GM21529 (cell line): Measurements from ENCODE around the gene RNF220.

Experiments
- ATAC-seq: cut with Tn5 transposase; IDR thresholded peaks from one replicate; pipeline ENCODE4 v1.9.1; 2021; ENCODE audit not compliant: unreplicated experiment

The RNF220 gene

DNA sequence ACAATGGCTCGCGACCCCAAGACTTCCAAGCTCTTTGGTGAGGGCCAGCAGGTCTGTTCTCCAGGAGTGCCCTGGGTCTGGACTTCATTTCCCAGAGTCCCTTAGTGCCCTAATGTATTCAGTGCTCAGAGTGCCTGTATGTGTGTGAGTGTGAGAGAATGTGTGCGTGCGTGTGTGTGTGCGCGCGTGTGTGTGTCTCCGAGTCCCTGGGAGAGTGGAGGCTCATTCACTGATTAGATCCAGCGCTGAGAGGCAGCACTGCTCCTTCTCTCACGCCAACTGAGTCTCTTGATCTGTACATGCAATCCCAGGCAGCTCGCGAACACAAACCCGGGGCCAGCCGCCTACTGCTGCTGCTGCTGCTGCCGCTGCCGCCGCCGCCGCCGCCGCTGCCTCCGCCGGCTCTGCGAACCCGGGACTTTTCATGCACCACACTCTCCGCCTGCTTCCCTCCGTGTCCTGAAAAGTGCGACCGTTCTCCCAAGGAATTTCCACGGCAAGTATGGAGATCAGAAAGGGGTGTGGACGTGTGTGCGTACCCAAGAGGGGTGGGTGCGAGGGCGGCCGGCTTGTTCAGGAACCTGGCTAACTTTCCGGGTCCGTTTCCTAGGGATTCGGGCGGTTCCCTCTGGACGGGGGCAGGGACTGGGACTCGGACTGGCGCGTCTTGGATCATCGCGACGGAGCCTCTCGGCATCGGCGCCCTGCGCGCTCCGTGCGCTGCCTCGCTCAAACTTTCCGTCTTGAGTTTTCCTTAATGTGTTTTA is at the start of gene RNF220:
TSS of gene RNF220 (plus strand) at position 225 of the 767 bp plus-strand sequence.
- no peak for ATAC-seq

DNA sequence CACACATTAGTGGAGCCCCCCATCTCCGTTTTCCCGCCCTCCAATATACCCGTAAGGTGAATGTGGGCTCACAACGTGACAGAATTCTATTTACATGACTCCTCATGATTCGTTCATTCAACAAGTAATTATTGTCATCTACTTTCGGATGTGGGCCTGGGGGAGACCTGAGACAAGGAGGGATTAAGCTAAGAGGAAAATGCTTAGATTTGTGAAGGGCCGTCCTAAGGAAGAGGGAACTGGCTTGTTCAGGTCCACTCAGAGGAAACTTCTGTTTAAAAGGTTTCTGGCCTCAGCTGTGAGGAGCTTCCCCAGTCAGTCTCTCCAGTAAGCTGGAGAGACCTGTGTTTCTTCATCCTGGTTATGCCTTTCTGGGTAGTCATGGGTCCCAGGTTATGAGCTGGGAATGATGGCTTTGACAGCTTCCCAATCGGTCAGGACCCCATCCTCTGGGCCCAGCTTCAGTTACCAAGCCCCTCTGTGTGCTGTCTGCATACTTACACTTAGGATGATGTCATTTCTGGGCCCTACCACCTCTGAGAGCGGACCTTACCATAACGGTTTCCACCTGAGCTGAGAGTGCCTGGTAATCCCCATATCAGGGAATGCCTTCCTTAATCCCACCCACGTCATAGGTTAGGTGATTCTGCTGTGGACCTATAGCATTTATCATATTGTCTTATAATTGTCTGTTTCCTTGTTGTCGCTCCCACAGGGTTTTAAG is 49.3 kb upstream of the RNF220 start:
- no peak for ATAC-seq

DNA sequence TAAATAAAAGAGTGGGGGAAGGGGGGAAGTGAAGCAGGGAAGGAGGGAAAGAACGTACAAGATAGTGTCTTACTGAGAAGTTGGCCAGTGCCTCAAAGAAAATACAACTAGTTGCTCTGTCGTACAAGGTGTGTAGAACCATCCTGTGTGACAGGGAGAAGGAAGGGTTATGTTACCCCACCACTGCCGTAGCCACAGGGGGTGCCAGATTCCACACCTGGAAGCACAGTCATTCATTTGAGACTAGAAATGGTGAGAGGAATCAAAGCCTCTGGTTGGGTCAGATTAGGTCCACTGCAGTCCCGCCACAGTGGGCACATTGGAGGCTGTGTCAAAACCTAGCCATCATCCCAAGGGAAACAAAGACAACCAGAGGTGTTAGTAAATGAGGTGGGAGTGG is 47.3 kb upstream of the RNF220 start:
- no peak for ATAC-seq

DNA sequence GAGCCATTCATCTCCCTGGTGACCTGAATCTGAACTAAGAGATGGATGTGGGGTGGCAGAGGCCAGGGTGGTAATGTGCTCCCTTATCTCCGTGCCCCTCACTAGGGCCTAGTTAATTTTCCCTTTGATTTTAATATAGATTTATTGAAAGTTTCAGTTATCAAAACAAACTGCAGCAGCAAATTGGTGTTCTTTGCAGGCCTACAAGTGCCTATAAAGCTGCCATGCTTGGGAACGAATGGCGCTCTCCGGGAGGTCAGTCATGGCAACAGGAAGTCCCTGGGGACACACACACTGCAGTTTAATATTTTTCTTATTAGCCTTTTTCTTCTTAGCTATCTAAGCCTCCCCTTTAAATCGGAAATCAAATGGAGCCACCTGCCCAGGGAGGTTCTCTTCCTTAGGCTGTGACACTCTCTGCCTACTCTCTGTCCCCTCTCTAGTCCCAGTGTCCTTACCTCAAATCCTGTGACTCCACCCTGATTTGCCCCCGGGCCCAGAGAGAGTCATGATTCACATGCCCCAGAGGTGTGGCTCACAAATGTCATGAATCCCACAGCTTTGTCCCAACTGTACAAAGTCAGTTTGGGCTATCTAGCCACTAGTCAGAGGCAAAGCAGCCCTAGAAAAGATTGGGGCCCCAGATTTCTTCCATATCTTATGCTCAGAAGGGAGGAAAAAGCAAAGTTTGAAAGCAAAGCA is 45.7 kb upstream of the RNF220 start:
- no peak for ATAC-seq

DNA sequence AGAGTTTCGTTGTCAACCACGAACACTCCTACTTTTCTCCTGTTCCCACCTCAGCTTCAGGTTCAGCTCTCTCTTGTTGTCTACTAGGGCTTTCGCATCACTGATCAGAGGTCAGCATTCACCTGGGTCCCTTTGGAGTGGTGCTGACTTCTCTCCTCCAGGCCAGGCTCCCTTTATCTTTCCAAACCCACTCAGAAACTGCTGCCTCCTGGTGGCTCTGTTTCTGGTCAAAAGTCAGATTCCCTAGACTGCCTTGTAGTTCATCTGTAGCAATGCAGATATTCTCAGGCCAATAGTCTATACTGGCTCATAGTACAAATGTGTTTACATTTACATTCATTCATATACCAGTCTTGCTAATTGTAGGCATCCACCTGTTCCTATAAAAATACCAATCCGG is 43.6 kb upstream of the RNF220 start:
- ATAC-seq: no peak

DNA sequence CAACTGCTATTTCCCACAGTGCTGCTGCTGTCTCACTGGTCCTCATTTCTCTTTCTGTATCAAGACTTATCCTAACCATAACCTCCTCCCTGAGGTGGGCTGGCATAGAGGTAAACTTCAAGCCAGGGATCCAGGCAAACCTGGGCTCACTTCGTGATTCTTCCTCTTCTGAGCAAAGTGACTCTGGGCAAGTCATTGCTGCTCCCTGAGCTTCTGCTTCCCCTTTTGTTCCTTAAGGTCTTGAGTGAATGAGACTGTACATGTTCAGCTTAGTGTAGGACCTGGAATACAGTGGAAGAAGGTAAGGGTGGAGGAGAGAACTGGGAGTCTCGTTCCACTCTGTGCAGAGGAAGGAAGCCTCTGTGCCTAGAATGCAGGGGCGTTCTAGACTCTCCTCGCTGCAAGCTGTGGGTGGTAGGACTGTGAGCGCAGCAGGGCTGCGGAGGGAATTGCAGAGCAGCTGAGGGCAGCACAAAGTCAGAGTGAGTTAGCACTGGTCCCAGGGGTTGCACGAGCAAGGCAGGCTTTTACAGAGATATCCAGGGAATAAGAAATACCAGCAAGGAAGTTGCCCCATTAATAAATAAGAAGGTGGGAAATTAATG is 38.6 kb upstream of the RNF220 start:
- ATAC-seq: no peak

DNA sequence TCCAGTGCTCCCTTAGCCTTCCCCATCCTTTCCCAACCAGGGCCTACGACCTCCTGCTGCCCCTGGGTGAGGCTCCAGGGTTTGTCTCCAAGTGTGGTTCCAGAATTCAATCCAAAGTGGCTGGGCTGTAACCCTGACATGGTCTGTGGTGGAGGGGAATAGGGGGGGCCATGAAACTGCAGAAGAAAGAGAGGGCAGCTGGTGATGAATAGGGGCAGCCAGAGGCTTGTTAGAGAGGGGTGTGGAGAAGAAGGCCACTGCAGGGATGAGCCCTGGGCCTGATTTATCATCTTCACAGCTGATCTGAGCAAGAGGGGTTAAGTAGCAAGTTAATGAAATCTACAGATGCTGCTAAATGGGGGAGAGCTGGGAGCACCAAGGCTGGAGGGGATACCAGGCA is 37.1 kb upstream of the RNF220 start:
- ATAC-seq: no peak

DNA sequence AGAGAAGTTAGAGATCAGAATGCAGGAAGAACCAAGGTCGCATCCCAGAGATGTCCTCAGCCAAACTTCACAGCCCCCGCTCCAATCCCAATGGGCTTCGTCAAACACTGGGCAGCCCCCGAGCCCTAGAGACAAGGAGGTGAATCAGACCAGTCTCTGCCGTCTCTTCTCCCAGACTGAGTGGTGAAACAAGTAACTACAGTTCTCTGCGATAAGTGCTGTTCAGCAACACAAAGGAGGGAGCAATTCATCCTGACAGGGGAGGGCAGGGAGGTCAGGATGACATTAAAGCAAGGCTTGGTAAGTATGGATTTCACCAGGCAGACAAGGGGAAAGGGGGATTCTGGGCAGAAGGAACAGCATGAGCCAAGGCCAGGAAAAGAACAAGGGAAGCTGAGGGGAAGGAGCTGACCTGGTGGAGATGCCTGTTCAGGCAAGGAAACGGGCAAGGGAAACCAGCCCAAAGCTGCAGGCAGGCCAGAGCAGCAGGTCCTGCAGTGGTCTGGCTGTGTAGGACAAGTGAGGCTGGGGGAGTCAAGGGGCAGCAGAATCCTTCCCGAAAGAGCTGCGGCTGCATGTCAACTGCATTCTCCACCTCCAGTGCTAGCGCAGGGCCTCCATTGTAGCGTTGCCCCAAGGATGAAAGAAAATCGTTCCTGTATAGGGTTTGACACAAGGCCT is 36.4 kb upstream of the RNF220 start:
- no peak for ATAC-seq

DNA sequence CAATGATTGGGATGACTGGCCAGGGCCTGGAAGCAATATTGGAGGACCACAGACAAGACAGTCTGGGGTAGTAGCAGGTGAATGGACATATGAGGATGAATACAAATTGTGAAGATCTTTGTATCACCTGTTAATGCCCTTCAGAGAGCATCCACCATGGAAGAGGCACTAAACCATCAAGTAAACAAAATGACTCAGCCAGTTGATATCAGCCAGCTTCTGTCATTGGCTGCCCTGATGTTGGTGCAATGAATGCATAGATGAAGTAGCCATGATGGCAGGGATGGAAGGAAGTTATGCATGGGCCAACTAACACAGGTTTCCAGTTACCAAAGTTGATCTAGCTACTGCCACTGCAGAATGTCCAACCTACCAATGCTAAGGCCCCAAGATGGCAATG is 33.8 kb upstream of the RNF220 start:
- no peak for ATAC-seq

DNA sequence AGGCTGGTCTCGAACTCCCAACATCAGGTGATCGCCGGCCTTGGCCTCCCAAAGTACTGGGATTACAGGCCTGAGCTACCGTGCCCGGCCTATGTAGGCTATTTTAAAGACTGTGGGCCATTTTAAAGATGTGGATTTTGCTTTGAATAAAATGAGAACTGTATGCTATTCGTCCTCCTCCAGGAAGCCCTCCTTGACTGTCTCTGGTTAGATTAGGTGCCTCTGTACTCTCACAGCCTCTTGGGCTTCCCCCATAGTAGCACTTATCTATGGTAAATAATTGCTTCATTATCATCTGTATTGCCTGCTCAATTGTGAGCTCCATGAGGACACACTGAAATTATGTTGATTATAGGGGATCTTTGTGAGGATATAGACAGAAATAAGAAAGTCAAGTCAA is 29.5 kb upstream of the RNF220 start:
- ATAC-seq: no peak

DNA sequence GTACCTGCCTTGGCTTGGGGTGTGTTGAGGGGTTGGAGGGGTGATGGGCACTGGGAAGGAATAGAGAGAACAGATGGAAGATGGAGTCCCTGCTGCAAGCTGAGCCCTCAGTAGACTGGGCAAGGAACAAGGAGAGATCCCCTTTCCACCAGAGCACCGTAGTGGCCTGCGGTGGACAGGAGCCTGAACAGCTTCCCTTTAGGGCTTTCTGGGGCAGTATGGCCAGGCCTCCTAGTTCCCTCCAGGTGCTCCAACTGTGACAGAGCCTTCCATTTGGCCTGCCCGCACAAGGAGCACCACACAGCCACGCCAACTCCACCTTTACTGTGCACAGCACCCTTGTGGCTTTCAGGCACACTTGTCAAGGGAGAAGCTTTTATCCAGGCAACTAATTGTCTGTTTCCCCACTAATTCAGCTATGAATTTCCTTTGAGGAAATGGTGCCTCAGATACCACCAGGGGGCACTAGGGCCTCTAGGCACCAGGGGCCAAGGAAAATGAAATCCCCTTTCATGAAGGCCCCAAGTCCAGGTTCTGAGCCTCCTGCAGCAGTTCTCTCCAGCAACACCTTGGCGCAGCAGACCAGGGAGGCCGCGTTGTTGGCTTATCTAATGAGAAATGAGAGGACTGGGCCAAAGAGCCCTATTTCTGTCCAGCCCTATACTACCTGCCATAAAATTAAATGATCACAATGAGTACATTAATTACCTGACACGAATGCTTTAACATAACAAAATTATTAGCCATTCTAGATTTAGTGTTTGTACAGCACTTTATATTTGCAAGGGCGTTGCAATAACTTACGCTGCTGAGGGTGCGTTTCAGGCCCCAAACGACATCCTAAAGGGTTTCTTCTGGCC is 26.9 kb upstream of the RNF220 start:
- ATAC-seq: no peak

DNA sequence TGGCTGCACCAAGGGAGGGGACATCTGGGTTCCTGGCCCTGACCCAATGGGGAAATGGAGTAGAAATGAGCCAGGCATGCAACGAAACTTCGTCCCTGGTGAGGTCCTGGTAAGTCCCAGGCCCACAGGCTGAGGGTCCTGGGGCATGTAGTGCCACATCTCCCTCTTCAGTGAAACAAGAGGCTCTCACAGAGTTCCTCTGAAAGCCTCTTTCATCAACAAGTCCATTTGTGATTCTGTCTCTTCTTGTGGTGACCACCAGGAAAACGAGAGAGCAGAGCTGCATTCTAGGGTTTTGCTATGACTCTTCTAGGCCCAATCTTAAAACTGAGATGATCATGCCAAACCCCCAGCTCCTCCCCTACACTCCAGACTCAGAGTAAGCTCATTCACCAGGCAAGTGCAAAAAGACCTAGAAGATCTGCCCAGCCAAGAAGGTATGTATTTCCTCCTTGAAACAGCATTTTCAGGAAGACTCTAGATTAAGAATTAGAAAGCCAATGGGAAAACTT is 24.3 kb upstream of the RNF220 start:
- no peak for ATAC-seq

DNA sequence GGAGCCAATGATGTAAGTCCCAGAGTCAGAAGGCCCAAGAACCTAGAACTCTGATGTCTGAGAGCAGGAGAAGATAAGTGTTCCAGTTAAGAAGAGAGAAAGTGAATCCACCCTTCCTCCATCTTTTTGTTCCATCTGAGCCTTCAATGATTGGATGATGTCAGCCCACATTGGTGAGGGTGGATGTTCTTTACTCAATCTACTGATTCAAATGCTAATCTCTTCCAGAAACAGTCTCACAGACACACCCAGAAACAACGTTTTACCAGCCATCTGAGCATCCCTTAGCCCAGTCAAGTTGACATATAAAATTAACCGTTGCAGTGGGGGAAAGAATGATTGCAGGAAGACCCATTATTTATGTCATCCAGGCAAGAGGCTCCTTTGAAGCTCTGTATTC is 16.5 kb upstream of the RNF220 start:
- no peak for ATAC-seq

DNA sequence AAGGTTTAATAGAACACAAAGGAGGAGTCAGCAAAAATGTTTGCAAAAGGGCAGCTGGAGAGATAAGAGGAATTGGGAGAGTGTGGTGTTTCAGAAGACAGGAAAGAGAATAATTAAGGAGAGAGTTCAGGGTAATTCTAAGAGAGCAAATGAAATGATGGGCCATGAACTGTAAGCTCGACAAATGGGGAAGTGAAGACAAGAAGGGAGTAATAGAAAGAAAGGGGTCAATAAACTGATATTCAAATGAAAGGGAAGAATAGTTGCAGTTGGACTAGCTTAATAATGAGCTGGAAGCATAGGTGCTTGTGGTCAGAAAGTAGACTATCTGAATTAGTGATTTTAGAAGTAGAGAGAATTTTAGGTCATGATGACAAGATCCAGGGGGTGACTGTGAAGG is 15.6 kb upstream of the RNF220 start:
- no peak for ATAC-seq

DNA sequence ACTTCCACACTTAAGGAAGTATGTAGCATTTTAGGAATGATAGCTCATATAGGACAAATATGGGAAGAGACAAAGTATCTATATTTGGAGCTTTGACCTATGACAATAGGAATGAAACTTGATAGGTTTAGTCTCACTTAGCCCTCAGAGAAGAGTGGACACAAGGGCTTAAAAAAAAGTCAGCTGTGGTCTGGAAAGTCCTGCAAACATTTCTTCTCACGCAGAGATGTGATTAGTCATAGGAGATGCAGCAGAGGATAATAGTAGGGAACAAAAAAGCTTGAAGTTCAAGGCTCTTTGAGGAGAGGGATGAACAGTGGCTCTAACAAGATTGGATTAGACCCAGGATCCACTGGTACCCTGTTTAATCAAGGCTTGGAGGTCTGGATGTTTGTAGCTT is 14.8 kb upstream of the RNF220 start:
- ATAC-seq: no peak

DNA sequence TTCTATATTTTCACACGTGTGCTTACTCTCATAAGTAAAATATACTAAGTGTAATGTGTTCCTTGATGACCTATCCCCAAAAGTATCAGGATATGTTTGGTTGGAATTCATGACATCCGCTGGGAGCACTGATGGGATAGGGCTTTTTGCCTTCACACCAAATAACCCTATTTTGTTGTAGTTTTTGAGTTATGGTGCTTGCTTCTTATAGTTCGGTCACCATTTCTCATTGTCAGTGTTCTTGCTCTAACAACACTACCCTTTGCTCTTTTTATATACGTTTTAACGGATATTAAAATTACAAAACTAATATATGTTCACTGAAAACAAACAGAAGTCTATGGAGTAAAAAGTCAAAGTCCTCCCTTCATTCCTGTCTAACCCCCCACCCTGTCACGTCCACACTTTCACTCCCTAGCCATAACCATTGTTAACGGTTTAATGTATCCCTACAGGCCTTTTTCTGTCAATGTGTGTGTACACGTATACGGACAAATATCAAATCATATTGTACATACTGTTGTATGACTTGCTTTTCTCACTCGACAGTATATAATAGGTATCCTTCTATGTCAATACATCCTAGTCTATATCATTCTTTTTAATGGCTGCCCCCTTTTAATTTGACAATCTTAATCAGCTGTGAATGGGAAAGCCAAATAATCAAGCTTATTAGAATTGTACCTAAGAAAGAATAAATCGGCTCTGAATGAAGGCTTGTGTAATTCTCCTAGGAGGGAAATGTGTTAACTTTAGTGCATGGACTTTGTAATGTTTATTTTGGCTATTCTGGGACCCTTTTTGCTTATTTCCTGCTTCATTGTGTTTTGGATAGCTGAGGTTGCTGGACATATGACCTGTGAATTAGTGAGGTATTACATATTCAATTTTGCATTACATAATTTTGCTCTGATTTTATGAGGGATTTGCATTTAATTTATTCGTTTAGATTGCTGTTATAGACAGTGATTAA is 3.5 kb upstream of the RNF220 start:
- ATAC-seq: no peak

DNA sequence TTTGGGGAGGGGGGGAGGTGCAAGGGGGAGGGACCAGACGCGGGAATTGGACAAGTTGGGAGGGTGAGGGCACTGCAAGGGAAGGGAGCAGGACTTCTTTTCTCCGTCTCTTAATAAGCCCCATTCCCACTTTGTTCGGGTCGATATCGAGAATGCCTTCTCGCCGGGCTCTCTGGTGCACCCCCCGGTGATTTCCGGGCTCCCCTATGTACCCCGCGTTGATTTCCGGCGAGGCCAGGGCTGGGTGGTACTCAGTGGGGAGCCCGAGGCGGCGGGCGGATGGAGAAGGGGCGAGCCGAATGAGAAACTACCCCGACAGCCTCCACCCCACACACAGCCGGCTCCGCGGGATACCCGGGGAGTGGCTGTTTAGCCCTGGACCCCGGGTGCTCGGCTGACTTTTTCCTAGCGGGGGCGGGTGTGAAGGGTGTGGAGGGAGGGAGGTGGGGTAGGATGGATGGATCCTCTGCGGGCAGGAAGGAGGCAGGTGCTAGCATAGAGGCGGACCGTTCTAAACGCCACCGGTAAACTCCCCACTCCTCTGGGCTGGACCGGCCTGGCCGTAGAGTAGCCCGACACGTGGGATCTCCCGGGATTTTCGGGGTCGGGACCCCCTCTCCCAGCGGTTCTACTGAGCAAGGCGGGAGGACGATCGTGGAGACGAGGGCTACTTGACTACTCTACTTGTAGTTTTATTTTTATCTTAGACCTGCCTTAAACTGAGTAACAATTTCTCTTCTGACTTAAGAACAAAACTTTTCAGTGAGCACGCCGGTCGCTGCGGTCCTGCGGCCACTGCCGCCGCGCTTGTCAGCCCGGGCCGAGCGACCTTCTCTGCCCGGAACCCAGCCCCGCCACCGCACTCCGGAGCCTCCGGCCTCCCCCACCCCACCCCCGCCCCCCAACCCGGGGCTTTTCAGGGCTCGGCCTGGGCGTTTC is 1.0 kb downstream of the RNF220 start:
- ATAC-seq: no peak
